Forelimb muscle (tissue), 1 donor: ENCODE results near the gene PARP12. TPM values are rescaled to one million over a fixed set of nuclear protein-coding genes. Genes with fewer than 3 reads are reported as not detected.

Experiments used
- DNase-seq: peaks from one replicate; pipeline ENCODE4 v3.0.0-alpha.2; 2013; ENCODE audit warnings: low read depth
- polyA plus RNA-seq: library from polyadenylated mRNA; unstranded; fragments of 120-200 nt; gene quantifications from one replicate; pipeline ENCODE4 v1.2.1, GENCODE V29; 2013; ENCODE audit not compliant: insufficient read length

PARP12 gene
- polyA plus RNA-seq, 1 donor, result 11.3 TPM

- no peak for DNase-seq
Measured at GRCh38 chr7:140014123-140014522, 48.6 kb downstream of the PARP12 start.

- no peak for DNase-seq
Measured at GRCh38 chr7:140013676-140014075, 49.1 kb downstream of the PARP12 start.

- no peak for DNase-seq
Measured at GRCh38 chr7:140010194-140010895, 52.4 kb downstream of the PARP12 start.

GRCh38 chr7:140009735-140010134 lies 53.0 kb downstream of the PARP12 start:
- DNase-seq, result no peak

GRCh38 chr7:140008755-140009610 lies 53.8 kb downstream of the PARP12 start:
- no peak for DNase-seq

- DNase-seq, result no peak
Measured at GRCh38 chr7:140007051-140007690, 55.6 kb downstream of the PARP12 start.

- DNase-seq, result no peak
Measured at GRCh38 chr7:140006600-140006999, 56.2 kb downstream of the PARP12 start.

- no peak for DNase-seq
Measured at GRCh38 chr7:140005754-140006503, 56.8 kb downstream of the PARP12 start.

- no peak for DNase-seq
Measured at GRCh38 chr7:140005341-140005740, 57.4 kb downstream of the PARP12 start.

- DNase-seq, result no peak
Measured at GRCh38 chr7:140004672-140005071, 58.1 kb downstream of the PARP12 start.

GRCh38 chr7:140003913-140004382 lies 58.8 kb downstream of the PARP12 start:
- no peak for DNase-seq

- no peak for DNase-seq
Measured at GRCh38 chr7:140000666-140001268, 62.0 kb downstream of the PARP12 start.

GRCh38 chr7:139999516-139999915 lies 63.2 kb downstream of the PARP12 start:
- no peak for DNase-seq

GRCh38 chr7:139998572-139998971 lies 64.2 kb downstream of the PARP12 start:
- no peak for DNase-seq

- DNase-seq, result no peak
Measured at GRCh38 chr7:139995017-139995915, 67.5 kb downstream of the PARP12 start.

GRCh38 chr7:139994356-139994755 lies 68.4 kb downstream of the PARP12 start:
- DNase-seq, result no peak

GRCh38 chr7:139993592-139993991 lies 69.2 kb downstream of the PARP12 start:
- no peak for DNase-seq

- no peak for DNase-seq
Measured at GRCh38 chr7:139993169-139993568, 69.6 kb downstream of the PARP12 start.

GRCh38 chr7:139992353-139993044 lies 70.3 kb downstream of the PARP12 start:
- no peak for DNase-seq

GRCh38 chr7:139991911-139992310 lies 70.8 kb downstream of the PARP12 start:
- no peak for DNase-seq
